Mucosa of descending colon (tissue), 3 donors: ENCODE data around the gene RCN1. TPM values are rescaled to one million over a fixed set of nuclear protein-coding genes. Genes with fewer than 3 reads are reported as not detected.
A peak's percentile ranks its signal among the peaks of the same experiment; 100 is the strongest.
"Not testable (repeated sequence)": the region's sequence is repeated elsewhere in the genome, so short reads cannot be mapped to it uniquely, and the experiment has no call there.

Experiments
- ATAC-seq: fragments of 200-7000 bp; cut with Tn5 transposase; one replicate; pipeline ENCODE4 v1.9.1; 2020; ENCODE audit warnings: mild to moderate bottlenecking, moderate library complexity
- DNase-seq, 3 donors: peaks; one replicate each; pipeline ENCODE4 v3.0.0-alpha.2; 2020
- H3K36me3 ChIP-seq: fragments of 200-600 bp; one replicate; pipeline ENCODE4 v1.8.0; 2021; ENCODE audit warnings: low read depth, mild to moderate bottlenecking
- H3K4me1 ChIP-seq: fragments of 200-600 bp; one replicate; pipeline ENCODE4 v1.8.0; 2021; ENCODE audit warnings: low read depth, mild to moderate bottlenecking
- H3K4me3 ChIP-seq: fragments of 200-600 bp; one replicate; pipeline ENCODE4 v1.8.0; 2021; ENCODE audit warnings: mild to moderate bottlenecking
- H3K9me3 ChIP-seq: fragments of 200-600 bp; one replicate; pipeline ENCODE4 v1.8.0; 2021; ENCODE audit warnings: mild to moderate bottlenecking
- CTCF ChIP-seq: fragments of 200-600 bp; IDR thresholded peaks from one replicate; pipeline ENCODE4 v1.8.0; 2022; ENCODE audit warnings: antibody characterized with exemption, mild to moderate bottlenecking
- intact Hi-C, 2 donors: fragments of 100-400 bp; cut with DNase I in 1 of 2; cut with micrococcal nuclease in 1 of 2; formaldehyde crosslinking; loops; one replicate each; pipeline versions ENCODE4 v1.11.0 to v1.11.1; 2022; cut with DNase I, micrococcal nuclease
- total RNA-seq, 3 donors: library from RNA; stranded (reverse); fragmentation: NEBNext Ultra II Directional in 2 of 3; extraction: Animal tissue kit (Norgen Biotek cat#: 25700) in 2 of 3; gene quantifications; one replicate each; pipeline versions ENCODE4 v1.2.1 to v1.2.4, GENCODE V29; 2021 to 2023
- donor health status: DM: no; HTN: no; CAD: no; lungs with moderate emphysema.
- donor health status: DM: no; HTN: no; CAD: no.
- donor health status: DM: no; HTN: yes; CAD: no.

The RCN1 gene
- total RNA-seq, 3 donors from 2014 or later: 34.2 to 46.4 (median 40.1) TPM

GRCh38 chr11:32101791-32102190 is 10.9 kb downstream of the RCN1 start:
- H3K4me1 ChIP-seq: no peaks in the 10 kb centered on the region
- DNase-seq (no peak), ATAC-seq (no peak)
- no peak overlapping the region for H3K4me3 ChIP-seq
- no peaks in the 10 kb centered on the region for H3K9me3 ChIP-seq
- TF ChIP-seq CTCF: no peak
- H3K36me3 ChIP-seq: no peaks in the 10 kb centered on the region
- intact Hi-C loops: no loop called here

GRCh38 chr11:32103121-32103719 is 12.3 kb downstream of the RCN1 start:
- H3K9me3 ChIP-seq, H3K4me1 ChIP-seq, H3K36me3 ChIP-seq, DNase-seq, intact Hi-C loops, H3K4me3 ChIP-seq: not testable (repeated sequence)
- peak; percentile 54 for ATAC-seq

- no peak for DNase-seq
- Histone ChIP-seq H3K9me3 (no peaks in the 10 kb centered on the region), H3K36me3 (no peaks in the 10 kb centered on the region), H3K4me3 (no peak overlapping the region), H3K4me1 (no peaks in the 10 kb centered on the region)
- no peak for ATAC-seq
- no peak for TF ChIP-seq CTCF
- intact Hi-C loops: no loop called here
Observed at GRCh38 chr11:32103941-32104340, 13.1 kb downstream of the RCN1 start.

GRCh38 chr11:32105871-32106560 is 15.1 kb downstream of the RCN1 start:
- TF ChIP-seq CTCF: no peak
- Histone ChIP-seq H3K4me1 (no peaks in the 10 kb centered on the region), H3K4me3 (no peak overlapping the region), H3K36me3 (no peaks in the 10 kb centered on the region), H3K9me3 (no peaks in the 10 kb centered on the region)
- ATAC-seq (no peak), DNase-seq (no peak)
- intact Hi-C loops: no loop called here

- Histone ChIP-seq H3K36me3 (no peaks in the 10 kb centered on the region), H3K4me1 (no peaks in the 10 kb centered on the region), H3K4me3 (no peak overlapping the region), H3K9me3 (no peaks in the 10 kb centered on the region)
- DNase-seq: no peak
- ATAC-seq: no peak
- intact Hi-C loops: no loop called here
- no peak for TF ChIP-seq CTCF
Observed at GRCh38 chr11:32107647-32108046, 16.8 kb downstream of the RCN1 start.

- no peak for TF ChIP-seq CTCF
- H3K4me3 ChIP-seq: no peak overlapping the region
- no peaks in the 10 kb centered on the region for H3K9me3 ChIP-seq
- H3K4me1 ChIP-seq: no peaks in the 10 kb centered on the region
- no peak for ATAC-seq
- intact Hi-C loops: no loop called here
- DNase-seq: no peak
- H3K36me3 ChIP-seq: no peaks in the 10 kb centered on the region
Observed at GRCh38 chr11:32108576-32108975, 17.7 kb downstream of the RCN1 start.
